Right forelimb (tissue), 1 donor: ENCODE measurements around the gene TTLL9.

Experiments used
- DNase-seq: peaks from one replicate; pipeline ENCODE4 v3.0.0-alpha.2; 2018

TTLL9 gene

DNA sequence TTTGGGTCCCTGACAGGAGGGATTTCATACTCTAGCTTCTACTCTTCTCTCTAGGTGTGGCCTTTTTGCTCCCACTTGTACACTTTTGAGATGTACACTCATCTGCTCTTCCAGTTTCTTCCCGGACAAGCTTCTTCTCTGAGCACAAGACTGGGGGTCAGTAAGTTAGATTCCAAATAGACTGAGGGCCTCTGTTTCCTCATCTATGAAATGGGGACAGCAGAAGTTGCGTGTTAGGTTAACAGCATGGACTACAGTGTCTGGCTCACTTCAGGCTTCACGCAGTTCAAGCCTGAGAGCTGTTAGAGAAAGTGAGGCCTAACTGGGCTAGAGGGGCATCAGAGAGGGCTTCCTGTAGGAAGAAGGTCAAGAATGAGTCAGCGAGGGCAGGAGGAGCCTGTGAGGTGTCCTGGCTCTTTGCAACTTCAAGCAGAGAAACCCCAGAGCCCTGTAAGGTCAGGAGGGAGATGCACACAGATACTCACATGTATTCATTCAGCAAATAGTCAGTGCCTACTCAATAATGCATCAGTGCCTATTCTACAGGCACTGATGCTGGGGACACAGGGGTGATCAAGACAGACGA, 118.1 kb downstream of the TTLL9 start:
- DNase-seq = no peak

DNA sequence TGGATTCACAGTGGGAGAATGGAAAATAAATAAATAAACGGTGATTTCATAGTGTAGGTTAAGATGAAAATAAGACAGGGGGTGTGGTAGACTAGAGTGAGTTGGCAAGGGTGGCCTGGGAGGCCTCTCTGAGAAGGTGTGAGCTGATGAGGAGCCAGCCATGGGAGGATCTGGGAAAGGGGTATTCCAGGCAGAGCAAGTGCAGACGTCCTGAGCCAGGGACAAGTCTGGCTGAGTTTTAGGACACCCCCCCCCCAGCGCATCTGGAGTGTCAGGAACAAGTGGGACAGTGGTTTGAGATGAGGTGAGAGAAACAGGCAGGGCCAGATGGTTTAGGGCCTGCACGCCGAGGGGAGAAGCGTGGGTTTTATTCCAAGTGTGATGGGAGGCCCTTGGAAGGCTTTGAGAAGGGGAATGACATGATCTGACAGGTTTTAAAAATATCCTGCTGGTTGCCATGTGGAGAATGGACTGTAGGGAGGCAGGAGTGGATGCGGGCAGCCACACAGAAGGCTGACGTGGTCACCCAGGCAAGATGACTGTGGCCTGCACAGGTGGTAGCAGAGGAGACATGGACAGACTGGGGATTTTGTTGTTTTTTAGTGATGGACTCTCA, 118.7 kb downstream of the TTLL9 start:
- DNase-seq = no peak

DNA sequence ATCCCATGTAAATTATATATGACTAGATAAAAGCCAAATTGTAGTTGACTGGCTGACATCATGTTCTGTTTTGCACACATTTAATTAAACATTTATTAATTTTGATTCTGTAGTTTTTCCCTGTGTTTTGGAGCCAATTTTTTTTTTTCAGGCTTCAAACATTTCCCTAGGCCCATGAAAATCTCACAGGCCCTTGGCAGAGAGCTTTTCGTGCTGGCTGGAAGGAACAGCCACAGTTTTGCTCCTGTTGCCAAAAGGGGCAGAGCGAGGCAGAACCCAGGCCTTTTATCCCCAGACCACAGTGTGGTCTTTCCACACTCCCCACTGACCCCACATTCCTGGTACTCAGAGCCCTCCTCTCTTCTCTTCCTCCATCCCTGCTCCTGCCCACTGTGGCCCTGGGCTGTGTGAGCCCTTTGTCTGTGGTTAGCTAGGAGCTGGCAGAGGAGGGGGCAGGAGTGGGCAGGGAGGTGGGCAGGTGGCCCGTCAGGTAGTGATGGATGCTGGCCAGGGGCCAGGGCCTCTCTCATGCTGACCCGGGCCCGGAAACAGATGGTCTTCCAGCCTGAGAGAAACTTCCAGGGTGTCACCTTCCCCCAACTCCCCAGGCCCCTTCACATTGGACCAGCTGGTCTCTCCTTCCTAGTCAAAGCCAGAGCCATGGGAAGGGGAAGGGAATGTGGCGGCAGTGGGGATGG, 120.4 kb downstream of the TTLL9 start:
- DNase-seq = no peak

DNA sequence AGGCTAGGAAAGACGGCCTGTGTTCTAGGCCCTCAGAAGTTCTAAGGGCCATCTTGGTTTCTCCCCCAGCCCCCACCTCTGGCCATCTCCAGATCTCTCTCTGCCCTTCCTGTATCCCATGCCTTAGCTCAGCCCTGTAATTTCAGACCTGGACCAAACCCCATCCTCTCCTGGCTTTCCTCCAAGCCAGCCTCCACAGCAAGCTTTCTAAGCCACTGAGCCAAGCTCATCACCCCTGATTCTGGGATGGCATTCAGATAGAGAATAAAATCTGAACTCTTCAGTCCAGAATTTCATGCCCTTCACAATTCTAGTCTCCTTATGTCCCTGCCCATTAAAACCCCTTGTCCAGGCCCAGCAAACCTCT, 120.9 kb downstream of the TTLL9 start:
- DNase-seq = no peak

GRCh38 chr20:31992086-31992485, 121.7 kb downstream of the TTLL9 start:
- DNase-seq = no peak
